GM12878 (cell line): ENCODE measurements around the gene TTC17. TPM values are rescaled to one million over a fixed set of nuclear protein-coding genes. Genes with fewer than 3 reads are reported as not detected.

Experiments
- ATAC-seq: fragments of 200-7000 bp; cut with Tn5 transposase; 3 replicates; pipeline ENCODE4 v1.9.1; 2020; ENCODE audit warnings: mild to moderate bottlenecking, moderate library complexity
- BruUV-seq: library from RNA; stranded (reverse); fragments of 400-500 nt; replicated peaks from 2 replicates; lab custom pipeline; 2021; lab: Mats Ljungman, UMichigan
- CTCF ChIA-PET: fragments of 300-600 bp; sonication (Branson Sonifier 250); formaldehyde crosslinking; extraction: SDS; loops from one replicate; lab custom pipeline; 2021; ENCODE audit warnings: inconsistent platforms; lab: Yijun Ruan, JAX
- POLR2A ChIA-PET: fragments of 350-600 bp; formaldehyde crosslinking; extraction: SDS; loops from one replicate; lab custom pipeline; 2021; ENCODE audit warnings: inconsistent platforms; lab: Charles Lee
- RAD21 ChIA-PET: fragments of 300-600 bp; sonication (Branson Sonifier 250); formaldehyde crosslinking; loops from one replicate; lab custom pipeline; 2023; ENCODE audit warnings: antibody characterized with exemption; ENCODE audit not compliant: unreplicated experiment; lab: Charles Lee
- SMC1A ChIA-PET: fragments of 300-600 bp; sonication (Branson Sonifier 250); formaldehyde crosslinking; loops from one replicate; lab custom pipeline; 2023; ENCODE audit not compliant: unreplicated experiment, uncharacterized antibody; lab: Charles Lee
- DNase-seq: peaks from one replicate; pipeline ENCODE4 v3.0.0-alpha.2; 2011; ENCODE audit warnings: low read depth, low spot score
- FAIRE-seq: peaks from 3 replicates; lab custom pipeline; 2011; peaks lifted over from hg19 to GRCh38; lab: Jason Lieb, UNC
- H2AFZ ChIP-seq: 2 replicates; pipeline ENCODE4 v1.6.0; 2011; ENCODE audit warnings: low read depth, low read length, control low read depth; ENCODE audit not compliant: control insufficient read depth
- H3K27ac ChIP-seq: 2 replicates; pipeline ENCODE4 v1.5.1; 2011; ENCODE audit warnings: control low read depth; ENCODE audit not compliant: control insufficient read depth, insufficient read depth
- H3K27me3 ChIP-seq, 2 experiments: replicated peaks in 1 of 2; 2 replicates each; pipeline versions ENCODE4 v1.6.0 to v1.6.1; 2011; ENCODE audit warnings: low read length in 1 of 2; ENCODE audit not compliant: control insufficient read depth in 2 of 2, insufficient read depth in 2 of 2
- H3K36me3 ChIP-seq, 2 experiments: 2 replicates each; pipeline ENCODE4 v1.5.1; 2011; ENCODE audit warnings: low read length in 1 of 2; ENCODE audit not compliant: control insufficient read depth in 2 of 2, insufficient read depth in 2 of 2
- H3K4me1 ChIP-seq: 2 replicates; pipeline ENCODE4 v1.6.1; 2011; ENCODE audit warnings: mild to moderate bottlenecking, low read length, moderate library complexity, mixed read lengths; ENCODE audit not compliant: control insufficient read depth, insufficient read depth
- H3K4me2 ChIP-seq: 2 replicates; pipeline ENCODE4 v1.6.0; 2011; ENCODE audit warnings: control low read depth; ENCODE audit not compliant: control insufficient read depth, insufficient read depth
- H3K4me3 ChIP-seq: fragments of 200-600 bp; sonication (generic); 2 replicates; pipeline ENCODE4 v1.5.1; 2016
- H3K79me2 ChIP-seq: 2 replicates; pipeline ENCODE4 v1.6.0; 2011; ENCODE audit warnings: low read length; ENCODE audit not compliant: control insufficient read depth, insufficient read depth
- H3K9ac ChIP-seq: 2 replicates; pipeline ENCODE4 v1.8.0; 2011; ENCODE audit warnings: low read length, control low read depth, mixed read lengths; ENCODE audit not compliant: control insufficient read depth, insufficient read depth
- H3K9me3 ChIP-seq: replicated peaks from 3 replicates; pipeline ENCODE4 v1.5.1; 2011; ENCODE audit warnings: mild to moderate bottlenecking, low read length; ENCODE audit not compliant: control insufficient read depth, insufficient read depth
- H4K20me1 ChIP-seq: 2 replicates; pipeline ENCODE4 v1.6.0; 2011; ENCODE audit not compliant: control insufficient read depth, insufficient read depth
- CBX3 ChIP-seq: fragments of 200-600 bp; sonication (generic); IDR thresholded peaks from 2 replicates; pipeline ENCODE4 v1.6.1; 2016; ENCODE audit warnings: low read depth, borderline replicate concordance
- EP300 ChIP-seq, 2 experiments: fragments of 150-350 bp in 1 of 2; IDR thresholded peaks; 2 replicates each; pipeline ENCODE4 v1.6.1; 2011 to 2012; ENCODE audit warnings: low read depth in 2 of 2, low read length in 2 of 2, borderline replicate concordance in 1 of 2, improper control_type of control experiment in 1 of 2, inconsistent platforms in 1 of 2; ENCODE audit not compliant: control insufficient read depth in 1 of 2
- FOXK2 ChIP-seq: fragments of 450-650 bp; IDR thresholded peaks from 2 replicates; pipeline ENCODE4 v1.6.1; 2017; ENCODE audit warnings: mild to moderate bottlenecking, moderate library complexity
- KDM1A ChIP-seq: fragments of 200-600 bp; sonication (generic); IDR thresholded peaks from 2 replicates; pipeline ENCODE4 v1.6.1; 2016; ENCODE audit warnings: borderline replicate concordance
- NFYB ChIP-seq: IDR thresholded peaks from 2 replicates; pipeline ENCODE4 v1.6.1; 2011; ENCODE audit warnings: low read depth, mild to moderate bottlenecking, low read length, improper control_type of control experiment, moderate library complexity; ENCODE audit not compliant: insufficient read depth
- PBX3 ChIP-seq: IDR thresholded peaks from 2 replicates; pipeline ENCODE4 v1.6.1; 2011; ENCODE audit warnings: mild to moderate bottlenecking, low read depth, low read length, moderate library complexity; ENCODE audit not compliant: insufficient replicate concordance
- RAD21 ChIP-seq: IDR thresholded peaks from 2 replicates; pipeline ENCODE4 v1.6.1; 2011; ENCODE audit warnings: mild to moderate bottlenecking, low read depth, low read length, moderate library complexity; ENCODE audit not compliant: insufficient read depth
- RAD51 ChIP-seq: fragments of 450-650 bp; IDR thresholded peaks from 2 replicates; pipeline ENCODE4 v1.6.1; 2016; ENCODE audit warnings: moderate library complexity, mild to moderate bottlenecking, inconsistent platforms
- RFX5 ChIP-seq: IDR thresholded peaks from 2 replicates; pipeline ENCODE4 v1.6.1; 2011; ENCODE audit warnings: low read depth, low read length, improper control_type of control experiment
- SMAD5 ChIP-seq: IDR thresholded peaks from 2 replicates; pipeline ENCODE4 v1.6.1; 2016; ENCODE audit warnings: antibody characterized with exemption, low read depth
- SMC3 ChIP-seq: IDR thresholded peaks from 2 replicates; pipeline ENCODE4 v1.6.1; 2011; ENCODE audit warnings: low read length, improper control_type of control experiment, borderline replicate concordance
- SREBF2 ChIP-seq: IDR thresholded peaks from 2 replicates; pipeline ENCODE4 v1.6.1; 2012; ENCODE audit warnings: mild to moderate bottlenecking, low read length
- SUPT20H ChIP-seq: IDR thresholded peaks from 2 replicates; pipeline ENCODE4 v1.6.1; 2011; ENCODE audit warnings: low read depth, mild to moderate bottlenecking, low read length, moderate library complexity, borderline replicate concordance; ENCODE audit not compliant: control insufficient read depth
- ZSCAN29 ChIP-seq: fragments of 450-650 bp; IDR thresholded peaks from 2 replicates; pipeline ENCODE4 v1.6.1; 2017; ENCODE audit warnings: mild to moderate bottlenecking, moderate library complexity
- WGBS: methylation state at CpG from one replicate; pipeline ENCODE4 v1.1.6; 2016; ENCODE audit warnings: low lambda C conversion rate; ENCODE audit not compliant: insufficient replicate concordance, insufficient coverage; ENCODE audit errors: missing lambda C conversion rate; 5-methylcytosine and 5-hydroxymethylcytosine counted together
- in situ Hi-C: fragments of 300-500 bp; cut with MboI; formaldehyde crosslinking; loops from 9 replicates; pipeline ENCODE4 v1.14.3; 2018; ENCODE audit warnings: mixed read lengths
- intact Hi-C: fragments of 100-400 bp; cut with micrococcal nuclease; formaldehyde crosslinking; loops from one replicate; pipeline ENCODE4 v1.14.2; 2022; ENCODE audit not compliant: unreplicated experiment
- polyA plus RNA-seq, 11 experiments: library from polyadenylated mRNA; depleted of rRNA in 4 of 11; unstranded in 6 of 11; stranded (reverse) in 5 of 11; fragments of >200 nt; fragmentation: Nextera tagmentation in 4 of 11; fragmentation: Illumina TruSeq in 1 of 11; extraction: Ambion mirVana in 4 of 11; extraction: Trizol in 1 of 11; gene quantifications; 1 replicate in 1 of 11; 2 replicates in 10 of 11; pipeline versions ENCODE4 v1.2.1 to v1.2.3, GENCODE V29; 2011 to 2016; ENCODE audit warnings: inconsistent platforms in 2 of 11, missing spikeins in 2 of 11, low read depth in 1 of 11
- total RNA-seq, 4 experiments: library from RNA; depleted of rRNA in 3 of 4; stranded (reverse); fragments of >200 nt in 3 of 4; fragmentation: Illumina TruSeq in 1 of 4; extraction: Trizol in 1 of 4; gene quantifications; 2 replicates each; pipeline versions ENCODE4 v1.2.1 to v1.2.3, GENCODE V29; 2013 to 2021

TTC17 gene
- total and polyA plus RNA-seq, 10 of the 15 experiments (the other 5 are each of a cell fraction or from before 2014, with no cell fraction given) = 15.9 to 116 (median 41.5) TPM

GRCh38 chr11:43354311-43354710, 4.4 kb upstream of the TTC17 start:
- H3K36me3 ChIP-seq = no peaks in the 10 kb centered on the region
- no peak for ATAC-seq
- TF ChIP-seq EP300 (IDR thresholded peaks at IDR 0.05; ENCODE audit: borderline replicate concordance in 1 of 2, control insufficient read depth in 1 of 2, low read depth in 2 of 2, low read length in 2 of 2) = no peak
- no peak for TF ChIP-seq KDM1A
- intact Hi-C loops (no loop called here), in situ Hi-C loops (loop anchor here (25.0 kb wide), 1 partner anchor 1233 kb away; no protein-coding TSS in a partner anchor)
- RAD21 ChIA-PET = no interaction called here
- no peak overlapping the region for H3K27ac ChIP-seq
- H3K27me3 ChIP-seq = no peaks in the 10 kb centered on the region
- SMC1A ChIA-PET = no interaction called here
- H3K4me3 ChIP-seq = no peak overlapping the region
- DNase-seq = no peak
- no peaks in the 10 kb centered on the region for H4K20me1 ChIP-seq
- H3K79me2 ChIP-seq = peaks cover 6% of the 10 kb centered on the region
- no peaks in the 10 kb centered on the region for H3K9me3 ChIP-seq
- 76% methylated on average over 4 of the region's 4 CpGs for WGBS
- no TSS peak for BruUV-seq
- H3K4me1 ChIP-seq = no peaks in the 10 kb centered on the region
- no peak overlapping the region for H3K4me2 ChIP-seq
- CTCF ChIA-PET = no interaction called here
- H3K9ac ChIP-seq = no peak overlapping the region
- no peak for FAIRE-seq
- no peak overlapping the region for H2AFZ ChIP-seq
- POLR2A ChIA-PET = no interaction called here

GRCh38 chr11:43356336-43356735, 2.4 kb upstream of the TTC17 start:
- ChIA-PET CTCF (interaction anchor here (1.0 to 4.3 kb wide), 2 partner anchors 33 to 44 kb away, joined by 3 to 26 read pairs; partner anchors contain the start of gene API5), RAD21 (no interaction called here), SMC1A (interaction anchor here (0.8 to 1.7 kb wide), 2 partner anchors 16 to 19 kb away, joined by 3 to 4 read pairs; no protein-coding TSS in a partner anchor)
- Histone ChIP-seq H3K4me3 (no peak overlapping the region), H2AFZ (no peak overlapping the region), H3K4me1 (peaks cover 6% of the 10 kb centered on the region; the same call in 1 of the 2 replicates), H3K9ac (no peak overlapping the region), H3K27ac (no peak overlapping the region), H3K79me2 (peaks cover 26% of the 10 kb centered on the region), H3K9me3 (no peaks in the 10 kb centered on the region)
- DNase-seq = no peak
- FAIRE-seq = no peak
- TF ChIP-seq SUPT20H = no peak
- TF ChIP-seq PBX3 = no peak
- no peak for TF ChIP-seq FOXK2
- TF ChIP-seq NFYB = no peak
- no peak for TF ChIP-seq SMAD5
- no peak for TF ChIP-seq ZSCAN29
- TF ChIP-seq SMC3 = no peak
- no peak for TF ChIP-seq SREBF2
- no peak for TF ChIP-seq CBX3
- TF ChIP-seq RFX5 = no peak
- TF ChIP-seq RAD21 = no peak
- no peak for TF ChIP-seq RAD51
- TF ChIP-seq, all 136 proteins: peak for 0
- ATAC-seq = no peak
- intact Hi-C loops = no loop called here
- no peaks in the 10 kb centered on the region for H4K20me1 ChIP-seq
- POLR2A ChIA-PET = interaction anchor here (1.0 kb wide), 1 partner anchor 44 kb away, joined by 3 read pairs; no protein-coding TSS in a partner anchor
- in situ Hi-C loops = loop anchor here (25.0 kb wide), 1 partner anchor 1231 kb away; no protein-coding TSS in a partner anchor
- H3K4me2 ChIP-seq = no peak overlapping the region
- no peaks in the 10 kb centered on the region for H3K36me3 ChIP-seq
- BruUV-seq = no TSS peak
- no peaks in the 10 kb centered on the region for H3K27me3 ChIP-seq
